SK-N-DZ (cell line): ENCODE measurements around the gene GABRG3.

Experiments used
- DNase-seq: peaks from one replicate; pipeline ENCODE4 v3.0.0-alpha.2; 2015; ENCODE audit warnings: low spot score

GABRG3 gene

DNA sequence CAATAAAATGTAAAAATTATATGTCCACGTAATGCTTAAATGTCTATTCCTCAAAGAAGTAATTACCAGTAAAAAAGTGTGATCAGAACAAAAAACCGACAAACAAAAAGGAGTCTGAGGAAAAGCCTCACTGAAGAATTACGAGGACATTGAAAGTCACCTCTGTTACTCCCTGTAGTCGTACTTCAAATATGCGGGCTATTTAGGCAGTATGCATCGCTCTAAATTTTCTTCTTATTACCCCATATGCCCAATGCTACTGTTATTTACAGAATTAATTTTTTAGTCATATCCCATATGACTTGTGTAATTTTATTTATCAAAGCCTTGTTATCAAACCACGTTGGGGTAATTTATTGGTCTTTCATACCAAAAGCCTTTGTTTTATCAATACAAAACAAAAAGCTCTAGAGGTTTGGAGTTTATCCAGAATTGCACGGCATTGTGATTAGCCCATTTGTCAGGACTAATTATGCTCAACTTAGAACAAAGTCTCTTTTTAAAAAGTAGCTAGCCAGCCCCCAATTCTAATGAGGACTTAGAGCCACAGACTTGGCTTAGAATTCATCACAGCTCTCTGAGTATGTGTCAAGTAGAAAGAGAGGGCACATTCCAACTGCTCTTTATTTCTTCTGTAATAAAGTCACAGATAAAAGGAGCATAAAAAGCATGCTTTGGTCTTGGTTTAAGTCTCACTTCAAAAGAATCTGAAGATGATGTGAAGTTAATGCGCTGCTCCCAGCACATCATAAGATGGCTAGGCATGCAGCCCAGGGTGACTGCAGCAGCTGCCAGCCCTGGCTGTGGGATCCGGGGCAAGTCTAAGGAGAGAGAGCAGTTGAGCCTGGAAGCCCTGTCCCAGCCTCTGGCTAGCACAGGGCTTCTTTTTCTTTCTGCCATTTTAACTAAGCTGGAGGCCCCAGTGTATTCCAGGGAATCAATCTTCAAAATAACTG, 521.0 kb downstream of the GABRG3 start:
- DNase-seq = no peak

DNA sequence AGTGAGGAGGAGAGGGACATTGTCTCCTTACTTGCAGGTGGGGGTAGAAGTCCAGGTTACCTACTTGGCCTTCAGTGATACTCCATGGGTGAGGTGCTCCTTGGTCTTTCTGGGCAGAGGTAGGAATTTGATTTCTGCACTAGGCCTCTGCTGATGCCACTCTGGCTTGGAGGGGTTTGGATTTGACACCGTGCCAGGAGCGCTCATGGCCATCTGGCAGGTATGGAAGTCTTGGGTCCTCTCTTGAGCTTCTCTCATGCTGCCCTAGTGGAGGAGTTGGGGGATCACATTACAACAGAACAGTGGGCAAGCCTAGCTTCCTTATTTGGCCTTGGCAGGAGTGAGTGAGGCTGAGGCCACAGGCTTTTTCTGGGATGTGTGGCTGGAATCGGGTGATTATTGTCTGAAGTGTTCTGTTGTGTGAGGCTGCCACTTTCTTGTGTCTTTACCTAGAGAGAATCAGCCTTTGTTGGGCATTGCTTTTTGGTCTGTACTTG, 525.0 kb downstream of the GABRG3 start:
- DNase-seq = no peak

DNA sequence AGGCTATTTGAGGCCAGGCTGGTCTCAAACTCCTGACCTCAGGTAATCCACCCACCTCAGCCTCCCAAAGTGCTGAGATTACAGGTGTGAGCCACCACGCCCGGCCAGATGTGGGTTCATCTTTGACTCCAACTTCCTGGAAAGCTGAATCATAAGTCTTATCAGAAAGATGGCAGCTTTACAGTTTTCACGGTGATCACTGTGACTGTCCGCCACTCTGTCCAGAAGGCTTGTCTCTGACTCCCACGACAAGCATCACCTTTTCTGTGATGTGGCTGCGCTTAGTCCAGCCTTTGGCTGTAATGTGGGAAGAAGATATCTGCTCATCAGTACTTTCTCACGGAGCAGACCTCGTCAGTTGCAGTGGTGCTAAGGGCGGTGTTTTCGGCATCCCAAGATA, 527.7 kb downstream of the GABRG3 start:
- DNase-seq = no peak

DNA sequence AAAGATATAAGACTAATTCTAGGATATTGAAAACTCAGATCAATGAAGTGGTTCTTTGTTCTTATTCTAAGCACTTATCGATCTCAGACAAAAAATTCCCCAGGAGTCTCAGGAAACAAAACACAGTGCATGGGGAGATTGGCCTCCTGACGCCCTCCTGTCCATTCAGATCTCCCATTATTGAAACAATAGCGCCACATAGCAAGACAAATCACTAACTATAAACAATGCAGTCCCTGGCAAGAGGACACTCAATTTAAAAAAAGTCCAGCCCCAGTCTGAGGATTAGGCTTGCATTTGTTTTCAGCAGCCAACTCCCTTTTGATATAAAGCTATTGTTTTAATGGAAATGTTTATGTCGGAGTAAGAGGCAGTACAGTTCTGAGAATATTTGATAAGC, 528.2 kb downstream of the GABRG3 start:
- no peak for DNase-seq

DNA sequence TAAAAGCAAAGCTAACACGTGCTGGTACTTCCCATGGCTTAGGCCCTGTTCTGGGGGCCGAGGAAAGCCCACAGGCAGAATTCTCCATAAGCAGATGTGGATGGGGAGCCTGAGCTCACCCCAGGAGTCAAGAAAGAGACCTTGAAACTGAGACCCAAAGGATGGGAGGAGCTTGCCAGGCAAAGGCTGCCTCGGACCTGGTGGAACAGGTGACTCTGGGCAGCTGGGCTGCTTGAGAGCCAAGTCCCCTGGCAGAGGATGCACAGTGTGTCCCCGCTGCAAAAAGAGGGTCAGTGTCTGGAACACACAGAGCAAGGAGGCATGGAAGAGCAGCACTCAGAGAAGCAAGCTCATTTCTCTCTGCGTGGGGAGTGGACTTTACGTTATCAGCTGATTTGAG, 528.7 kb downstream of the GABRG3 start:
- DNase-seq = no peak

DNA sequence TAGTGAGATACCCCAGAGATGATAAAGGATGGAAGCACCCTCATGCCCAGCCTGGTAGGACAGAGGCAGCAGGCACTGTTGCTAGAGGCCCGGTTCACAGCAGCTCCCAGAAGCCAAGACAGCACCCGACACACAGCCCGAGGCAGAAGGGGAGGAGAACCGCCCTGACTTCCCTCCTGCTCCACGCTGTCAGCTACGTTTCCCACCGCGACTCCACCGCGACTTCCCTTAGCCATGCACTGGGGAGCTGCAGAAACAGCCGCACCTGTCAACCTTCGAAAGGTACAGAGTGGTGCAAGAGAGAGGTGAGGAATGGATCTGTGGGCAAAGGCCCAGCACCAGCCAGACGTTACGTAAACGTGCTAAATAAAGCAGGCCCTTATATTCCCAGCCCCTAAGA, 529.2 kb downstream of the GABRG3 start:
- DNase-seq = no peak

DNA sequence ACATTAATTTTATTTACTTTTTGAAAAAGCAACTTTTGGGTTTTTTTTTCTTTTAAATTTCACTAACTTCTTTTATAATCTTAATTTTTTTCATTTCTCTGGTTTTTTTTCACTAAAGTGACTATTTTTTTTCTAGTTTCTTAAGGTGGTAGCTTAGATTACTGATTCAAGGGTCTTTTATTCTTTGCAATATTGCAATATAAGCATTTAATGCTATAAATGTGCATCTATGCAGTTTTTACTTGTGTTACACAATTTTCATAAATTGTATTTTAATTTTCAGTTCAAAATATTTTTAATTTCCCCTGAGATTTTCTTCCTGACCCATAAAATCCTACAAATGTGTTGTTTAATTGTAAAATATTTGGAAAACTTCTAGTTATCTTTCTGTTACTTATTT, 535.8 kb downstream of the GABRG3 start:
- DNase-seq = no peak

DNA sequence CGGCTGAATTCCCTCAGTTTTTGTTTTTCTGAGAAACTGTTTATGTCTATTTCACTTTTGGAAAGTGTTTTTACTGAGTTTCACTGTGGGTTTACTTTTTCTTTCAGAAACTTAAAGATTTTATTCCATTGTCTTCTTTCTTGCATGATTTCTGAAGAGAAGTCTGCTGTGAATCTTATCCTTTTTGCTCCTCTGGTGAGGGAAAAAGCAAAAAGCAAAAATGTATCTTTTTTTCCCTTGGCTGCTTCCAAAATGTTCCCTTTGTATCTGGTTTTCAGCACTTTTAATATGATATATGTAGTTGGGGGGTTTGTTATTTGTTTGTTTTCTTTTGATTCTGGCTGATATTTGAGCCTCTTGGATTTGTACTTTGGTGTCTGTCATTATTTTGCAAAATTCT, 538.0 kb downstream of the GABRG3 start:
- DNase-seq = no peak

DNA sequence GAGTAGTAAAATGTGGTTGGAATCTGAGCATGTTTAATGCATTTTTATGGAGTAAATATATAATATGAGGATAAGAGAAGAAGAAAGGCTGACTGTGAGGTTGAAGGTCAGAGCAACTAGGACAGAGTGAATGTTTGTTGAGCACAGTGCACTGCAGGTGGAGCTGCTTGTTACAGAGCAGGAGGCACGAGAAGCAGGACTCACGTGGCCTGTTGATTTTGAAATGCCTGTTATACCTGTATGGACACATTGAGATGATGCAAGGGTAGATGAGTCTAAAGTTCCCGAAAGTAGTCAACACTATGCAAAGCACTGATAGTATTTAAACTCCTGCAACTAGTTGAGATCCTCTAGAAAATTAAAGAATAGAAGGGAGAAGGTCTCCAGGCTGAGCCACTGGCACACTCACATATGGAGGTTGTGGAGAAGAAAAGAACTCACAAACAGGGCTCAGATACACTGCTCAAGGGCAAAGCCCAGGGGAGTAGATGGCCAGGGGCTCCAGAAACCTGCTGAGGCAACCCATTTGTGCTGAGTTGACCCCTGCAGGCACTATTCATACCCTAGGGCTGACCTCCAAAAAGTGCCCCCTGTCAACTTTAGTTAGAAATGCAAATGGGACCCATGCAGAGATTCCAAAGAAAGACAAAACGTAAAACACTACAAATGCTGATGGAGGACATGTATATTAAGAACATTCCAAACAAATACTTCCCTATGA, 541.5 kb downstream of the GABRG3 start:
- no peak for DNase-seq

DNA sequence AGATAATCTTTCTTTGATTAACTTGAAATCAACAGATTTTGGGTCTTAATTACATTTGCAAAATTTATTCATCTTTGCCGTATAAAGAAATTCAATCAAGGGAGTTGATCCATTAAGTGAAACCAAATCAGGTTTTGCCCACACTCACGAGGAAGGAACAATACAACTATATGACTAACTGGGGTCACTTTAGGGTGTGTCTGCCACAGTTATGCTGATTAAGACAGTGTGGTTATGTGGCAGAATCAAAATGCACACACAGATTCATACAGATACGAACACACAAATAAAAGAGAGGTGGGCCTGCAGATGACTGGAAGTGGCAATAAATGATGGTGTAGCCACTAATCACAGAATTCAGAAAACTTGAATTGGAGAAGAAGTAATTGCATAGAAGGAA, 543.5 kb downstream of the GABRG3 start:
- no peak for DNase-seq

DNA sequence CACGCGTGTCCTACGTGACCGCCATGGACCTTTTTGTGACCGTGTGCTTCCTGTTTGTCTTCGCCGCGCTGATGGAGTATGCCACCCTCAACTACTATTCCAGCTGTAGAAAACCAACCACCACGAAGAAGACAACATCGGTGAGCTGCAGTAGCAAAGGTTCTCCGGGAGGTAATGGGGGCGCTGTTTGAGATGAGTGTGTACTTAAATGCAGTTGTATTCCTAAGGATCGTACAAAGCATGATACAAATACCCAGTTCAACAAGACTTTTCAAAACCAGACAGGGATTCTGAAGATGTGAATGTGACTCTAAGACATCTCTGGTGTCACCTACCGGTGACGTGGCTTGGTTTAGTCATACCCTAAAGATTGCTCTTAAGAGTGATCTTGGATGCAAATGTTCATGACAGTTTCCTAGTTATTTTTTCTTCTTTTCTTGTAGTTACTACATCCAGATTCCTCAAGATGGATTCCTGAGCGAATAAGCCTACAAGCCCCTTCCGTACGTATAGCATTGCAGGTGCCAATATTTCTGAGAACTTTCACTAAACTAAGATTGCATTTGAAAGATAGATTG, 556.6 kb downstream of the GABRG3 start:
- no peak for DNase-seq

DNA sequence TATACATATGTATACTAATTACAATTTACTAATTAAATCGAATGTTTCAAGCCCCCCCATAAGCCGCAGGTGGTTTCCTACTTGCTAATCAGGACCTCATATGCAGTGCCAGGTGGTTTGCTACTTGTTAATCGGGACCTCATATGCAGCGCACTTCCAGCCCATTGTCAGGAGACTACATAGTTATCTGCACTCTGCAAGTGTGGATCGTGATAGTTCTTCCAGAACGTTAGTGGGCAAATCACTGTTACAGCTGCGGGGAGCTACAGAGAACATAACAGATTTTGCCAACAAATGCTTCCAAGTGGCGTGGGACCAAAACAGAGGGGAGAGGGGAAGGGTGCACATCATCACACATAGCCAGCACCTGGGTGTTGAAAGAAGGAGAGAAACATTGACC, 558.4 kb downstream of the GABRG3 start:
- no peak for DNase-seq

DNA sequence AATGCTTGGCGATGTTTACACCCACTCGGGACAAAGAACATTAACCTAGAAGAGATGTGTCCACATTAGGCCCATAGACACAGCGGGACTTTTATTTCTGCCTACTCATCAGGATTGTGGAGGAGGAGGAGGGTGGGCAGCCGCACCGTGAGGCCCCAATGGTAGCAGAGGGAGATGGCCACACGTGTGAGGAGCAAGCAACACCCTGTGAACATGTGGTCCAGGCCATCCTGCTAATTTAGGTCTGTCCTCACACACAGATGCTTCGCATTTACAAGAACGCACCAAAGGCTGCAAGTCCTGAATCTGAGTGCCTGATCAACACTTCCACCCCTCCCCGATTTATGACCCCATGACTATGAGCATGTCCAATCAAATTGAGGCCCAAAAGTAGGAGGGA, 560.0 kb downstream of the GABRG3 start:
- DNase-seq = no peak

DNA sequence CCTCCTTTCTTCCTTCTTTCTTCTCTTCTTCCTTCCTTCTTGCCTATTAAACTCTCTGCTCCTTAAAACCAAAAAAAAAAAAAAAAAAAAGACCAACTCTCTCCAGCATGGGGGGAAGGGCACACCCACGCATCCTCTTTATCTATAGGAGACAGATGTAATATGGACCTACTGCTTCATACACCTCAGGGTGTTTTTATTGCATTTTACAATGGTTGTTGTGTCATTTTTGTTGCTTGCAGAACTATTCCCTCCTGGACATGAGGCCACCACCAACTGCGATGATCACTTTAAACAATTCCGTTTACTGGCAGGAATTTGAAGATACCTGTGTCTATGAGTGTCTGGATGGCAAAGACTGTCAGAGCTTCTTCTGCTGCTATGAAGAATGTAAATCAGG, 561.4 kb downstream of the GABRG3 start:
- no peak for DNase-seq

DNA sequence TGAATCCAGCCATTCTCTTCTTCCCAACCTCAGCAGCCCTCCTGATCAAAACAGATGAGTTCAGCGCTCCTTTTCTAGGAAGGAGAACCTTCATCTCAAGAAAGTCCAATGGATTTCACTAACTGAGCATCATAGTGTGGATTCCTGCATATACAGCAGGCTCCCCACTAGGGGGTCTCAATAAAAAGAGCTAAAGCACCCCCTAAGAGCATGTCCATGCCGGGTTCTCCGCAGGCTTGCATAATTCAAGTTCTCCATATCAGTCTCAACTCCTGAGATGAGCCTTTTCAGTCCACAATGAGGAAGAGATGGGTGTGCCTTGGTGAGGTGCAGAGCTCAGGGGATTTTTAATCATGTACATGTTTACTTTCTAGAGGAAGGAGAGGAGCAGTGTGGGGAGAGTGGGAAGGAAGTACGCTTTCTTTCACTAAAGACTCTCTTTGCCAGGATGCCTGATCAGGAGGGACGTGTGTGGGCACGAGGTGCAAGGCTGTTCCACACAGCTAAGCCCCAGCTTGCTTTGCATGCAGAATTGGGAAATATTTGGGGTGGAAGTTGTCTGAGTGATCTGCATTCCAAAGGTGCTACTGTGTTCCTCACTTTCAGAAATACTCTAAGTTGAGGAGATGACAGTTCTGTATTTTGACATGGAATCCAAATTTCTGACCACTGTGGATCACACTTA, 564.6 kb downstream of the GABRG3 start:
- no peak for DNase-seq

DNA sequence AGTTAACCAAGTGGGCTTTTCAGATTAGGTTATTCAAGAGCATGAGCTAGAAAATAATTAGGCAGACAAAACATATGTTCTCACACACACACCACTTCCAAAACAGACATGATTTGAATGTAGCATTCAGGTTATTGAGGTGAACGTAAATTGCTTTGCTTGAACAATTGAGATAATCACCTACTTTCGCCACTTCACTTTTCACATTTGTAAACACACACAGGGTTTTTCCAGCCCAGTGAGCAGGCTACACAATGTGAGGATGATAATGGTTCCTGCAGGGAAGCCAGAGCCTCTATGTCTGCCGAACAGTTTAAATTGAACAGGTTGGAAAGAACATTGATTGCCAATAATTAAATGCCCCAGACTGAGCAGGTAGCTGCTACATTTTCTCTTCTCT, 567.3 kb downstream of the GABRG3 start:
- DNase-seq = no peak

DNA sequence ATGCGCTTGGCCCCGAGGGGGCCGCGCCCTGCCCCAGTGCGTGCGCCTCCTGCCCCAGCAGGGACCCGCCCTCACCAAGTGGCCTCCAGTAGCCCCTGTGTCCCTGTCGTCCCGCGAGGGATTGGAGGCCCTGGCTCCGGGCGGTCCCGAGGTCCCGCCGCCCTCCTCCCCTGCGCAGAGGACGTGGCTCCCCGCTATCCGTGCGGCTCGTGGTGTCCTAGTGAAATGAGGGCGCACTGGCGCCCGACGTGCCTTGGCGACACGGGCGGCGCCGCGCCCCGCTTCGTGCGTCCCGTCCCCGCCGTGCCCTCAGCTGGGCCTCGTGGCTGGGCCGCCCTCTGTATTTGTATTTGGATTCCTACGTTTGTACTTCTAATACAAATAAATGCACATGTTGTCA, 570.6 kb downstream of the GABRG3 start:
- DNase-seq = no peak

DNA sequence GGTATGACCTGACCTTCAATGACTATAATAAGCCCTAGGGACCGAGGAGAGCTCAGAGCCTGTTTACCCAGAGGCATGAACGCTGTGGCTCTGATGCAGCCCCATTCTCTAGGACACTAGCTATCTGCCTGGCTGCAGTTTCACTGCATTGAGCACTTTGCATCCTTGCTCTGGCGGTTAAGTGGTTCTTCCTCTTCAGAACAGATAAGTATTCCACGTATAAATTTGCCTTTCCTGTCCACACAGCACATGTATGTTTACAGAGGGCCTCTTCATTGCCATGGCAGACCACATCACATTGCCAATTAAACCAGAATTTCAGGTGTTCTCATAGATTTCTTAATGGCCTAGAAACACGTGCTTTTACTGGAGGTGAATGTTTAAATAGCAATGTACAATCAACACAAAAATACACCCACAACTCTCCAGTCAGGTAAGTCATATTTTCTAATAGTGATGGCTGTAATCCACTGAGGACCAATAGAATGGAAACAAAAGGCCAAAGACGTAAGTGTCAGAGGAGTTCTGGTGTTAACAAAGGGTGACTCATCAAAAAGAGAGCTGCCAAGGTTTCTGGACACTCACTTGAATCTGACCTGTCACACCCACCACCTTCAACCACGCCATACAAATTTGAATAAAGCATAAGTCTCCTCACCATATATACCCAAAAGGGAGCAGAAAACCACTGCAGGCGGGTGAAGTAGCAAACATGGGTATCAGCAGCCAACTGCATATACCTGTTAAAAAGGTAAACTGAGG, 574.7 kb downstream of the GABRG3 start:
- DNase-seq = no peak

DNA sequence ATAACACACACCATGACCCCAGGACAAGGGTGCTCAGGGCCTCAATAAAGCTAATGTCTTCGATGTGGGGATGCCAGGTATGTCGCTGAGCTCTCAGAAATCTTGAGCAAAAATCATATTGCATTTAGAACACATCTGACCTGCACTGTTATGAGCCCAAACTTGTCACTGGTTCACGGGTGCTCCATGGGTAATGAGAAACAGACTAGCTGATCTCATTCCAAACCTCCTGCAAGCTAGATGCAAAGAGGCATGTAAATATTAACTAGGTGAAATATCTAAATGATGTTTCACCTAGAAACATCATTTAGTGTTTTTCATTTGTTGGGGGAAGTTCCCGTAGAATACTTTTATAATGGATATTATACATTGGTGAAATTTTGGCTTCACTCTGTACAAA, 578.8 kb downstream of the GABRG3 start:
- no peak for DNase-seq

DNA sequence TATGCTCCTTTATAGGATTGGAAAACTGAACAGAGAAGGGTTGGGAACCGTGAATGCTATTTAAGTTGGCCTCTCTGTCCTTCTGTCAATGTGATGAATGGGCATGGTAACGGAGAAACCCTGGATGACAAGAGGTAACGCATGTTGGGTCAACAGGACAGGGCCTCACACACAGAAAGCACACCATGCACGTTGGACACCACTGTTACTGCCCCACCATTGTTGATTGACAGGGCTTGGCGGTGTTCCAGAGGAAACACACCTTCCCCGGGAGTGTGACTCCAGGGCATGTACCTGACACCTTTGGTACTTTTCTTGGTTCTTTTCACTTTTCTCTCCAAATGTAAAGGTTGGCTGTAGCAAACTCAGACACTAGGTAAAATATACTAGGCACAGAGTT, 579.7 kb downstream of the GABRG3 start:
- no peak for DNase-seq

DNA sequence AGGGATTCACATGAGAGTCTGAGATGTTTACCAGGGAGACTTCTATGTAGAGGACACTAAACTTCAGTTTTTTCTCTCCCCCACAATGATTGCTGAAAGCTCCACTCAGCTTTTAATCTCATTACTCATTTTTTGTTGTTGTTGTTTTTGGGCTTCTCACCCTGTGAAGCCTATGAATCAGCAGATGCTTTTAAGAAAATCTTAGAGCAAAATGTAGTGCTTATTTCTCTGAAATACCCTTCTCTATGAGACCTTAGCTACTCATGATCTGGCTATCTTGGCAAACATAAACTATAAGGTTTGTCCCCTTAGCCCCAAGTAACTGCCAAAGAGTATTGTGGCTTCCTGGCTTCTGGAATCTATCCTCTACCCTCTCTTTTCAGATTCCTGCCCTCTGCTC, 590.8 kb downstream of the GABRG3 start:
- DNase-seq = no peak
